ENCODE measurements around the gene APOA4.

The APOA4 gene

DNA sequence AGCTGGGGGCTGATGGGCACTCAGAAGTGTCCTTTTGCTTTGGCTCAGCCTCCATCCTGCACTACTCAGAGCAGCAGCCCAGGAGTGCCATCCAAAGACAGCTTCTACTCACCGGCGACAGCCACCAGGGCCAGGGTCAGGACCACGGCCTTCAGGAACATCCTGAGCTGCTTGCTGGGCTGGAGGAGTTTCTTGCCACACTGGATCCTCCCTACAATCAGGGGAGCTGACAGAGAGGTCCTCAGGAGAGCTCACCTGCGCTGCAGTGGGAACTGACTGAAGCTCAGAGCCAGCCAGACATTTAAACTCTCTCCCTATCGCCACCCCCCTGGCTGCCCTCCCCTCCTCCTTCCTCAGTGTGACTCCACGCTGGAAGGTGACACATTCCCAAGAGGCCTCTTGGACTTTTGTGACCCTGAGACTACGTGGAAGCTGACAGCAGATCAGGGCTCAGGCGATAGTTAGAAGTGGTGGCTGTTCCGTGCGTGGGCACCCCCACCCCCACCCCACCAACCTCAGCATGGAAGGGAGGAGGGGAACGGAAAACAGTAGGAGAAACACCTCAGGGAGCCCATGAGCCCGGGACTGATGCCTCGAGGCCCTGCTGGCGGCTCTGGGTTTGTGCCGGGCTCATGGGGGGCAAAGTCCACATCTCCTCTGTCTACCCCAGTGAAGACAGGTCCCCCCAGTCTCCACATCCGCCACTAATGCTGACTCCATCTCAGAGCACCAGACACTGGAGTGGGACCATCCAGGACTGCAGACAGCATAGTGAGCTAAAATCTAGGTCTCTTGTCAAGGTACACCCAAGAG lies at the start of gene APOA4:
APOA4 (minus strand) TSS at position 274 of the 813 bp plus-strand sequence; CDS start at position 161, 113 bp downstream.
- DNase-seq (ENCODE audit: low spot score) = no peak

DNA sequence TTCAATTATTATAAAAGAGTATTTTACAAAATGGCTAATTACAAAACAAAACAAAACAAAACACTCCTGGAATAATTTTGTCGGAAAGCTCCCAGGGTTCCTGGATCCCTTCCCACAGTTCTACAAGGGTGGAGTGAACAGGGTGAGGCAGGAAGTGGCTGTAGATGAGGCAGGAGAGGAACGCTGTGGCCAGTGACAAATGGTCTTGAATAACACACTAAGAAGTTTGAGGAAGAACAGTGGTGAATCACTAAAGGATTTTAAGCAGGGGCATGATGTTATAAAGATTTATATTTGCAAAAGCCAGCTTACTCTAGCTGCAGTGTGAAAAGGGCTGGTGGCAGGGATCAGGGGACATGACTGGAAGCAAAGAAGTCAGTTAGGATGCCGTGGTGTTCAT lies 48.1 kb upstream of the APOA4 start:
- no peak for DNase-seq (ENCODE audit: low spot score)

DNA sequence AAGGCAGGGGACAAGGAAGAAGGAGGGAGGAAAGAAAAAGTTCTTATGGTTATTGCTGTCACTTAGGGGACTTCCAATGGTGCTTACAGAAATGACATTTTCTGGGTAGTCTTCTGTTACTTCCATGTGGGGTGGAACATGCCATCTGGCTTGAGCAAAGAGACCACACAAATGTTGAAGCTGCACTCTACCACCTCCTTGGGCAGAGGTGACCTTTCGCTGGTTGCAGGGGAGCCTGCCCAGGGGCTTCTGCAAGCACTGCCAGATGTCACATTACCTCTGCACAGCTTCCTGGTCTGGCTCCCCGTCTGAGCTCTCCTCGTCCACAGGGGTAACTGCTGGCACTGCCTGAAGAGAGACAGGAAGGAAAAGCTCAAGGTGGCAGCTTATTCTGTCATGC lies 47.0 kb upstream of the APOA4 start:
- no peak for DNase-seq (ENCODE audit: low spot score)

DNA sequence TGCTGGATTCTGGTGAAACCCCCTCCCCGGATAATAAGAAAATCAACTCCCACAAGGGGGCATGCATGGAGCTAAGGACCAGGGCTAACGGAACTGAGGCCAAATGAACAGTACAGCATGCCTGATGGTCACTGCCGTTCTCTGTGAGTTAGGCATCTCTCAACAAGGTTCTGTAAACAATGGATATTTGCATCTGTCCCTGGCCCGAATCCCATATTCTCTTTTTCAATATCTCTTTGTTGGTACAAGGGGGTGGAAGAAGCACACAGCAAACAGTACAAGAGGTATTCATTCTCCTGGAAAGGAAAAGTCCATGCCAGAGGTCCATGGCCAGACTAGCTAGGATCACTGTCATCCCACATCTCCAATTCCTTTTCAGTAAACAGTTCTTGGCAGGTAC lies 46.5 kb upstream of the APOA4 start:
- DNase-seq (ENCODE audit: low spot score) = peak; percentile 83

DNA sequence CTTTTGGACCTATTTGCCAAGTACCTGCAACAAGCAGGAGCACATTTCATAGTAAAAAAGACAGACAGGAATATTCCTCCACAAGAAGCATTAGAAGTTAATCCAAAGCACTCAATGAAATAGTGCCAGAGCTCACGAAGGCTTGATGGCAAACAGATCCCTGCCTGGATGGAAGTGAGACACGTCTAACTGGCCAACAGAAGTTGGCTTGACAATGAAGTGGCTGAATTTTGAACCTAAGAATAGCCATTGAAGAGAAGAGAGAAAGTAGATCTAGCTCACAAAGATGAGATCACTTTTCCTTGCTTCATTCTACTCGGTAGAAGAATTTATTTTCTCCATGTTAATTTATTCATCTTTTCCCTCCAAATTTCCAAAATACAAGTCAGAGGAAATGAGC lies 45.0 kb upstream of the APOA4 start:
- no peak for DNase-seq (ENCODE audit: low spot score)

DNA sequence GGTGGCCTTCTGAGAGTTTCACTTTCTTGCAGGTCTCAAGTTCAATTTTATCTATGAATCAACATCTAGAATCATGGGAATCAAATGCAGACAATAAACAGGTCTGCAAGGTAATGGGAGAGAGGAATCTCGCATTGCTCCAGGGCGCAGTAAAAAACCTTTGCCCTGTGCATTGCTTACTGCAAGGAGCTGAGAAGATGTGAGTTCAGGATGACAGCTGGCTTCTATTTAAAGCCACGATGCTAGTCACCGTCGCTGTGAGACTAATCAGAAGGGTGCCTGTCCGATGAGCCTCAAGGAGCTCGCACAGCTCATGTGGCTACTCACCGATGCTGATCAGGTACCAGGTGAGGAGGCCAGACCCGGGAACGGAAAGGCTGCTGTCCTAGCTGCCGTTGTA lies 44.5 kb upstream of the APOA4 start:
- no peak for DNase-seq (ENCODE audit: low spot score)

DNA sequence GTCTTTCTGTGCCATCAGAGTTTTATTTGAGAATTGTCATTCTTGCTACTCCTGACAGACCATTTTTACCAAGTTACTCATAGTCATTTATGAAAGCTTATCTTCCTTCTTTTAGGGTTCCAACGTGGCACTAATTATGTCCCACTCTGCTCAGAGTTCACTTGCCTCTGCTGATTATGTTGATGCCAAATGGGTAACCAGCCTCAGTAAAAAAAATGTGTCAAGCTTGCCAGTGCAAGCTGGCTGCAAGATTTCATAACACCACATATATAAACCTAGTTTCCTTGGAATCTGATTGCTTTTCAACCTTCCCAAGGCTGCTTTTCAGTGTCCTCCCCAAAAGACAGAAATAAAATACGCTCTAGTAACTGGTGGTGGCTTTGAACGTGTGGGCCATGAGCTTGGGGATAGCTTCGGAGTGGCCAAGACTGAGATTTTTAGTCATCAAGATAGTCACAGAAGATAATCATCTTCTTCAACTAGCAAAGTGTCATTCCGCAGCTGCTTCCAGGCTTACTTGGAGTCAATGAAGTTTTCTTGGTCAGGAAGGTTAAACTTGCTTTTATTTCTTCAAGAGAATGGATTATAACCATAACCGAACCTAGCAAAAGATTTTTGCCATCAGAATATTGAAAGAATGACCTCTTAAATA lies 43.8 kb upstream of the APOA4 start:
- no peak for DNase-seq (ENCODE audit: low spot score)

DNA sequence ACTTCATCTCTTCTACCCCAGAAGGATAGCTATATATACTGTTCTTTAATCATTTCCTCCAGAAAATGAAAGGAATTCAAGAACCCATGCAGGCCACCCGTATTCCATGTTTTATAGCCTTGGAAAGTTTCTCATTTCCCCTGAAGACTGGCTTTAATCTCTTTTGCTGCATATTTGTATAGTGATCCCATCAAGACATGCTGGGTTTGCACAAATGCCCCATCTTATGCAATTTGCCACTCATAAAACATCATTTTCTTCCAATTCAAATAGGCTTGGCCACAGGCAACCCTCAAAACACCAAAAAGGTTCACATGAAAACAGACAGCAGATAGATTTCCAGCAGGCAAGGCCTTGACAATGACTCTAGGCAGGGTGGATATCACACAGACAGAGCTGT lies 42.6 kb upstream of the APOA4 start:
- DNase-seq (ENCODE audit: low spot score) = no peak

DNA sequence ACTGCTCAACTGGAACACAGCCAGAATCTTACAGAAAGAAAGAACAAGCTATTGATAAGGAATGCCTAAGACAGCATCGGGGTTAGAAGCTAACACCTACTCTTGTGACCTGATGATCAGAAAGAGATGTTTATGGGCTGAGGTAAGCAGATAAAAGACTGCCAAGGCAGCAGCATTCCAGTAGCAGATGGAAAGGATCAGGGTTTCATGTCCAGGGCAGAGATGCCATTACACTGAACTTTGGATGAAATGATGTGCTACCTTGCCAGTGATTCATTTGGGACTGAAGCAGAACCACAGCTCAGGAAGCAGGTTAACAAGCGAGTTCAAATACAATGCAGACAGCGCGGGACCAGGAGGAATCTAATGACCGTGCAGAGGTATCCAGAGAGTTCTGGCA lies 41.4 kb upstream of the APOA4 start:
- DNase-seq (ENCODE audit: low spot score) = no peak

DNA sequence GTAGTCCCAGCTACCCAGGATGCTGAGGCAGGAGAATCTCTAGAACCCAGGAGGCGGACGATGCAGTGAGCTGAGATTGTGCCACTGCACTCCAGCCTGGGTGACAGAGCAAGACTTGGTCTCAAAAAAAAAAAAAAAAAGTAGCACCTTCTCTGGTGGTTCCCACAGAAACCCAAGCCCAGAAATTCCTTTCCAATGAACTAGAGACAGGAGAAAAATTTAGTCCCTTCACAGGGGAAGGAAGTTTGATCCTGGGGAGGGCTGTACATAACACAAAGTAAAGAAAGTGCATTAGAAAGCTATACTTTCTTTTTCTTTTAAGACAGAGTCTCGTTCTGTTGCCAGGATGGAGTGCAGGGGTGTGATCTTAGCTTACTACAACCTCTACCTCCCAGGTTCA lies 39.8 kb upstream of the APOA4 start:
- DNase-seq (ENCODE audit: low spot score) = no peak

DNA sequence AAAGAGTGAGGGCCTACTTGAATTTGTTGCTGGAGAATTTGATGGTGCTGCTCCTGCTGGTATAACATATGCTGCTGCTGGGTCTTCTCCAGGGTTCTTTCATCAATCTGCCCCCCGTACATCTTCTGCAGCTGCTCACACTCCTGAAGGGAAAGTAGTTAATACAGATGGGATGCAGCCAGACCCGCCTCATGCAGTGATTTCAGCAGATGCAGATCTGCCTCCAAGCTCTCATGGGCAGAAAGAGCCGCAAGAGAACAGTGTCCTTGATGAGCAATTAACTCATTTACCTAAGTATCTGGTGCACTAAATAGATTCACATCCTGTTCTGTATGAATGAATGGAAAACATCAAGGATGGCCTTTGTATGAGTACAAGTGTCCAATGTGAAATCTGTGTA lies 39.1 kb upstream of the APOA4 start:
- DNase-seq (ENCODE audit: low spot score) = no peak

DNA sequence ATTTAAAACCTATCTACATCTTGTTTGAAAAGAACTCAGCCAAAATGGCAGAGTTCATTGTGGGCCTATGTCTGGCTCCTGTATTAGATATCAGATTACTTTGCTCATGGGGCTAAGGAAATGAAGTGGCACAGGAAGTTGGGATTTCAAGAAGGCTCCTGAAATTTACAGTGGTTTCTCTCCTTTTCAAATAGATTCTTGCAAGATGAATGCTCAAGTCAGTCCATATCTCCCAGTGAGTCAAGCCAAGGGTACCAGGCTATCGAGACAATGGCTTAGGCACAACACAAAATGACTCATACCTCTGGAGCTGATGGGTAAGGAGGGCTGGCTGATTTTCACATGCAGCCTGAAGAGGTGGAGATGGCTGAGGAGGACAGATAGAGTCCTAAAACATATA lies 38.4 kb upstream of the APOA4 start:
- no peak for DNase-seq (ENCODE audit: low spot score)

DNA sequence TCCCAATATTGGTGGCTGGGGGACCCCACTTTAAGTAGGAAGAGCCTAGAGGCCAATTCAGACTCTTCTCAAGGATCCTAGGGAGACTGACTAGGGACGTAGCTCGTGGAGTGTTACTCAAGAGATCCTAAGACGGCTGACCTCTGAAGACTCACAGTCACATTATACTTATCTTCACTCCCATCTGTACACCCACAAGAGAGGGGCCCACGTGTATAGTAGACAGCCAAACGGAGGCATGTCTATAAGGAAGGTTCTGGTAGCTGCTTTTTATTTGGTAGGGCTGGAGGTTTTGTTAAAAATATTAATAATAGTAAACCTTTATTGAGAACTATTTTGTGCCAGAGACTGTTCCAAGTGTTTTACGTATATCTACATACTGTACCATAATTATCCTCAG lies 37.2 kb upstream of the APOA4 start:
- DNase-seq (ENCODE audit: low spot score) = no peak

DNA sequence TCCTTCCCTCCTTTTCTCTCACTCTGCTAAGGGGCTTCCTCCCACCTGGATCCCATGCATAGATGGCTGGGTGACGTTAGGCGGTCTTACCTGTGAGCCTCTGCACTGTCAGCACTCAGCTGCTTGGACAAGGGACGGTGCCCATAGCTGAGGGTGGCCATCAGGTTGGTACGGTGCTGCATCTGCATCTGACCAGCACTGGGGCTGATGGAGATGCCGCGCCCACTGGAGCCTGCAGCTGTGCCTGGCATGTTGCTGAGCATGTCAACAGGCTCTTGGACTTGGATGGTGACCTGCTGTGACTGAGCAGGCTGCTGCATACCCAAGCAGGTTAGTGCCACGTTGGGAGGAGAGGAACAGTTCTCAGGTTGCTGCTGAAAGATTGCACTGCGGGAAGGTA lies 36.1 kb upstream of the APOA4 start:
- DNase-seq (ENCODE audit: low spot score) = no peak

DNA sequence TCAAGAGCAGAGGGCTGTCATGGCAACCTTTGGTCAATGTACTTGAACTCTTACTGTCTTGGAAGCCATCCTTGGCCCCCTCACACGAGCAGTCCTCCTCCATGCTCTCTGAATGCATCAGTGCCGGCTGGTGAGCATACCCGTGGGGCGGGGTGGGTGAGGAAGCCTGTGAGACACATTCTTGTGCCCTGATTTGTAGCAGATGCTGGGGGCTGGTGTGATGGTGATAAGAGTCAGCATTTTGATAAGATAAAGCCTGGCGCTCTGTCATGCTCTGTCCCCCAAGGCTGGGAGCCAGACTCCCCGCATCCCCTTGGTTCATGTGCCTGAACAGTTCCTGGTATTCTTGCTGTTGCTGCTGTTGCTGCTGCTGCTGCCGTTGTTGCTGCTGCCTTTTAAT lies 34.8 kb upstream of the APOA4 start:
- no peak for DNase-seq (ENCODE audit: low spot score)

DNA sequence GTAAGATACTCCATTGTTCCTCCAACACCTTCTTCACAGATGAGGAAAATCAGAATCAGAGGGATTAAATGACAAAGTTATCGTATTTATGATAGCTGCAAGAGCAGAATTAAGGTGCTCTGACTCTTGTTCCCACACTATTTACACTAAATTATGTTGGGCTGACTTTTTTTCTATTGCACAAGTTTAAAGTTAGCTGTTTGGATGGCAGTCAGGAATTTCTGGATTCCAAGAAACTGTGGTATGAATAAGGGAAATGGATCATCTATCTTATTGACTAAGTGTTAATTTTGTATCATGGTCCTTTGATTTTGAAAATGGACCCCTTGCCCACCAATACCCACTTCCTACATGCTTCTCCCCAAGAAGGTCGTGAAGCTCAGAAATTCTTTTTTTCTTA lies 34.2 kb upstream of the APOA4 start:
- DNase-seq (ENCODE audit: low spot score) = no peak

DNA sequence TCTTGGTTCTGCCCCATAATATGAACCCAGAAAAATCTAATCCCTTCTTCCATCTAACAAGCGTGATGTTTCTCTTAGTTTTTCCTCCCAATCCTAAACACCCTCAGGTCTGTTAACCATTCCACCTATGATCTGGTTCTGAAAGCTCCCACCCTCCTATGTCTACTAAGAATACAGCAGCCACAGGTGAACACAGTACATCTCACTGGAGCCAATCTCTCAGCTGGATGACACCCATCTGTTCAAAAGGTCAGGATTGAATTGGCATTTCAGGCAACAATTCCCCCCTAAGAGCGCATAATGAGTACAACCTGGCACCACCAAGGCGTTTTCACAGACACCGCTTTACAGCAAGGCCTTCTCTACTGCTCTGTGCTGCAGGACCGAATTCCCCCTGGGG lies 33.3 kb upstream of the APOA4 start:
- no peak for DNase-seq (ENCODE audit: low spot score)

DNA sequence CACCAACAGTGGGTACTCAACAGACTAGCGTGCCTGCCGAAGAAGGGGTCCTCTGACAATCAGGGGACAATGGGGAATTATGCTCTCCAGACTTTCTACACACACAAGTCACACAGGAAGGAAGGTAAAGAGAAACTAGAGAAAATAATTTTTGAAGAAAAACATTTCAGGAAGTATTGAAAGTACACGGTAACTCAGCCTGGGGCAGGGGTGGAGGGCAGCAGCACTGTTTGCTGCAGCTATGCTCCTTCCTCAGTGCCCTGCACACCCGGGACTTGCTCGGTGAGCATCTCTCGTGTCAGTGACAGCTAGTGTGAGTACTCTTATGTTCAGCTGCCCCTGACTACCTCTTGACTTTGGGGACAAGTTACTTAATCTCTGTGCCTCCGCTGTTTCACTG lies 32.3 kb upstream of the APOA4 start:
- DNase-seq (ENCODE audit: low spot score) = no peak

DNA sequence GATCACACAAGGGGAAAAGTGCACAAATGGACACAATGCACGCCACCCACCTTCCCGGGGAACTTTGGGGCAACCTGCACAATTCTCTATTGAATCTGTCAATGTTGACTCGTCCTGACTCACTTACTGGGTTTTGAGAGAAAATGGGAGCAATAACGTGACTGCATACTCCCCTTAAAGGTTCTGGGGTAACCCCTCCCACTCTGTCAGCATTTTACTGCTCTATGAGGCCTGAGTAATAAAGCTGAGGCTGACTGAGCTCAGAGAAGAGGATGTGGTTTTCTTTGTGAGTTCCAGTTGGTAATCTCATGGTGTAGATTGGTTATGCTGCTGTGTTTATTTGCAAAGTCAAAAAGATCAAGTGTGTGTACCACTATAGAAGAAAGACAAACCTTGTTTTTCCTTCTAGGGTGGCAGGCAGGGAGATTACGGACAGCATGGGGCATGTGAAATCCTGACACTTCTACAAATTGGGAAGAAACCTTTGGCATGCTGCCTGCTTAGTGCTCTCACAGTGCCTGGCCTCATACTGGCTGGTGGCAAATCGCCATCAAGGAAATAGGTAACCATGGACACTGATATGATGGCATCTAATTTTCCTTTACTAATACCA lies 30.5 kb upstream of the APOA4 start:
- no peak for DNase-seq (ENCODE audit: low spot score)

DNA sequence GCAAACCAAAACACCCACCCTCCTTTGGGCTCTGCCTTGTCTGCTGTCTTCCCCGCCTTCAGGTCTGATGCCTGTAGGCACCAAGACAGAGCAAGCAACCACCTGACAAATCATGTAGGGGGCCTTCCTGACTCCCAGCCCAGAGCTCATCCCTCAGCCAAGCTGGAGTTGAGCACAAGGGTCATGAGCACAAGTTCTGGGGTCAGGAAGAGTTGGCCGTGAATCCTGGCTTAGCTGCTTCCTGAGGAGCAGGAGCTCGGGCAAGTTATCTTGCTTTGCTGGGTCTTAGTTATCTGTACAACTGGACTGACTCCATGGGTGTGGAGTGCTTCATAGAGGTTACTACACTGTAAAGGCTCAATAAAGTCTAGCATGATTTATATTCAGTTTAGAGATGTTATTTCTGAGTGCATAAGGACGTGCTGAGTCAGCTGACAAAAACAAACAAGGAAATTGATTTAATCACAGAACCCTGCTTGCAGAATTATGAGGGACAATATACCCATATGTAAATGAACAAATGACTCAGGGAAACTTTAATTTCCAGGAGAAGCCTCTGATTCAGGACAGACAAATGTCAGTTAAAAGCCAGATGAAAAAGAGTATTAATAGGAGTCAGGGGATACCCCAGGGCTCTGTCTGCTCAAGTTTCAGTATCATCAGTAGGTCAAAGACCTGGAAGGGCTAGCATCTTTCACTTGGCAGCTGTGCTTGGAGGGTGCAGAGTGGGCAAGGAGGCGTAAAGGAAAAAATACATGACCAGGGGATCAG lies 29.3 kb upstream of the APOA4 start:
- DNase-seq (ENCODE audit: low spot score) = no peak

DNA sequence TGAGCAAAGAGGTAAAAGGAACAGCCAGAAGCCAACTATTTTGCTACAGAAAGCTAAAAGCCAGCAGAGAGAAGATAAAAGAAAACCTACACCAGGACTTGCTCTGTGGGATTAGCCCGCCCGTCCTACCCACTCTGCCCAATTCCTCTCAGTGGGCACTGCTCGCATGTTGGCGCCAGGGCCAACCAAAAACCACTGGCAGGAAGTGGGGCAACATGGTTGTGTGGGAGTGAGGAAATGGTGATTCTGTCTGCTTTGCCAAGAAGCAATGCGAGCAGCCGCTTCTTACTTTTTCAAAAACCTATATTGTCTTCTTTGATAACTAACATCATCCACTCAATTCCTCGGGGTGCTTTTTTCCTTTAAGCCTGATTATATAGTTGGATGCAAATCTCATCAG lies 28.5 kb upstream of the APOA4 start:
- no peak for DNase-seq (ENCODE audit: low spot score)

DNA sequence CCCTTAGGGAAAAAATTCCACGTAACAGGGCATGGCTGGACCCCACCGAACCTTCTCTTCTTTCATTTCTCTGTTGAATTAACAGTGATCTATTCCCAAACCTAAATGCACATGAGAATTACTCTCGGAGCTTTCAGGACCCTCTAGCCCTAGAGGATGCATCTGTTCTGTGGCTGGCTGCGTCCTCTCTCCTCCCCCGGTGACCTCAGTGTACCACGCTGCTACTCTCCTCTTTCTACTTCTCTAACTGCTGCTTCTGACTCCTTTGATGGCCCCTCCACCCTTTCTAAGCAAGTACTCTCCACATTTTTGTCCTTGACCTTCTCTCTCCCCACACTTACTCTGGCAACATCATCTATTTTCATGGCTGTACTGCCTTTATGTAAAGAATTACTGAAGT lies 26.4 kb upstream of the APOA4 start:
- DNase-seq (ENCODE audit: low spot score) = no peak

DNA sequence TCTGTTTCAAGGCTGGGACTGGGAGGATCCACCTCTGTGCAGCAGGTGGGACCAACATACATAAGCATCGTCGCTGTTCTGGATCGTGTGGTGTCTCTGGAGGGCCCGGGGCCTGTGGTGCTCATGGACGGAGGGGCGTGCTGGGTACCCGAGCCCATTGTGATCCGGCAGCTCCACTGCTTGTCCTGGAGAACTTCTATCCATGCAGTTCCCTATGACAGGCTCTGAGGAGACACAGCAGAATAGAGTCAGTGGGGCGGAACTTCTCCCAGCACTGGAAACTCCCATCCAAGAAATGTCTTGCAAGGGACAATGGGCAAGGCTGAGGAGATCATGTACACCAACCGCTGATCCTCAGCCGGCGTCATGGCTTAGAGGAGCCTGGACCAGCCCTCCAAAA lies 26.0 kb upstream of the APOA4 start:
- DNase-seq (ENCODE audit: low spot score) = no peak
